TTC549 (cell line): ENCODE measurements around the gene GOLGA5.
"Not testable (repeated sequence)": the region's sequence is repeated elsewhere in the genome, so short reads cannot be mapped to it uniquely, and the experiment has no call there.

ENCODE experiments used
- FAIRE-seq: peaks from 2 replicates; lab custom pipeline; 2012; peaks lifted over from hg19 to GRCh38; lab: Jason Lieb, UNC

Gene GOLGA5, protein sequence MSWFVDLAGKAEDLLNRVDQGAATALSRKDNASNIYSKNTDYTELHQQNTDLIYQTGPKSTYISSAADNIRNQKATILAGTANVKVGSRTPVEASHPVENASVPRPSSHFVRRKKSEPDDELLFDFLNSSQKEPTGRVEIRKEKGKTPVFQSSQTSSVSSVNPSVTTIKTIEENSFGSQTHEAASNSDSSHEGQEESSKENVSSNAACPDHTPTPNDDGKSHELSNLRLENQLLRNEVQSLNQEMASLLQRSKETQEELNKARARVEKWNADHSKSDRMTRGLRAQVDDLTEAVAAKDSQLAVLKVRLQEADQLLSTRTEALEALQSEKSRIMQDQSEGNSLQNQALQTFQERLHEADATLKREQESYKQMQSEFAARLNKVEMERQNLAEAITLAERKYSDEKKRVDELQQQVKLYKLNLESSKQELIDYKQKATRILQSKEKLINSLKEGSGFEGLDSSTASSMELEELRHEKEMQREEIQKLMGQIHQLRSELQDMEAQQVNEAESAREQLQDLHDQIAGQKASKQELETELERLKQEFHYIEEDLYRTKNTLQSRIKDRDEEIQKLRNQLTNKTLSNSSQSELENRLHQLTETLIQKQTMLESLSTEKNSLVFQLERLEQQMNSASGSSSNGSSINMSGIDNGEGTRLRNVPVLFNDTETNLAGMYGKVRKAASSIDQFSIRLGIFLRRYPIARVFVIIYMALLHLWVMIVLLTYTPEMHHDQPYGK

DNA sequence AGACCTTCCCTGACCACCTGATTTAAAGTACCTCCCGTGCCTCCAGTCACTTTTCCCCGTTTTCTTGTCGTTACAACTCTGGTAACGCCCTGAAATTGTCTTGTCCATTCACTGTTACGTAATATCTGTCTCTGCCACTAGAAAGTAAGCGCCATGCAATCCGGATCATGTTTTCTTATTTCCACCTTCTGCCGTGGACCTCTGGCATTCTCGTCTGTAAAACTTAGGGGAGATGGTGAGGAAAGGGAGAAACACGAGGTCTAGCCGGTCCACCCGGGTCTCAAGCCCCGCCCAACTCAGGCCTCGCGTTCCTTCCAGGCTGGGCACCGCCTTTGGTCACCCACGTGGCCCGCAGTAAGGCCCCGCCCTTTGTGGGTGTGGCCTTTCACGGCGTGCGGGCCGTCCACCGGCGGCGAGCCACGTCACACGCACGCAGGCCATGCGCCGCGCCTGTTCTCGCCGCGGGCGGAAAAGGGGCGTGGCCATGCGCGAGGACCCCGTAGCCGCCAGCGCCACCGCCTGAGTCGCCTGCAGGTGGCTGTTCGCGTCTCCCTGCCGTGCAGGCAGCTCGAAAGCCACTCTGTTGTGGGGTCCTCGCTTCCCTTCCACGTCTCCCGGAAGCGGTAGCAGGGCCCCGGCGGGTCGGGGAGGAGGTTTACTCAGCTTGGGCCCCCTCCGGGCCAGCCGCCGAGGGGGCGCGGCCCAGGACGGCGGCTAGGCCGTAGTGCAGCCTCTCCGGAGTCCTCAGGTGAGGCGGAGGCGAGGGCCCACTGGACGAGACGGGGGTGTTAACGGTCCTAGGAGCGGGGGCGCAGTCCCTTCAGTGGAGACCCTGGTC lies at the start of gene GOLGA5:
GOLGA5 (plus strand) TSS at position 597 of the 838 bp plus-strand sequence. CDS start 3,133 bp downstream, outside the sequence.
- FAIRE-seq, result peak; percentile 64

DNA sequence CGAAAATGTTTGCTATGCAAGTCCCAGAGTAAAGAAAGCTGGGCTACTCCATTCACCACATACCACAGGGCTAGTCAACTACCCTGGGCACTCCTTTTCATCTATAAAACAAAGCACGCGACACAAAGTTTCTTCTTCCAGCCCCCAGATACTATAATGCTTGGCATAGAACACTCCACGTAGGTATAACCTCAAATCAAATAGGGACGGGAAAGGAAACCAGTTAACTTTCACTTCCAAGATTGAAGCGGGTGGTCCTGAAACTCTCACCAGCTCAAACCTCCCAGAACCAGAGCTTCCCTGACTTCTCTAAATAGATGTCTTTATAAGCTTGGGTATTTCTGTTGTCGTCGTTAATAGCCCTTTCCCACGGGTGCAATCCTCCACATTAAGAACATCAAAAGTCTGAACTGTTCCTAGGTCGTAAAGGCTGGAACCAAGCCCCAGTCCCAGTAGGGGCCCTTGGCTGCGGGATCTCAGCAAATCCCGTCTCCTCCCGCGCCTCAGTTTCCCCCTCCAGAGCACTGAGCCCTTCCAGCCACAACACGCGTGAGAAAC lies 46.3 kb upstream of the GOLGA5 start:
- FAIRE-seq, result no peak

- FAIRE-seq, result peak; percentile 48
These were observed 45.7 kb upstream of the GOLGA5 start, which contains the start of gene LGMN for GRCh38 chr14:92748259-92749016. LGMN (minus strand) TSS chr14:92748627; CDS start chr14:92732786, 15,841 bp downstream.

- not testable (repeated sequence) for FAIRE-seq
These were observed 43.8 kb upstream of the GOLGA5 start for GRCh38 chr14:92750222-92750728.

DNA sequence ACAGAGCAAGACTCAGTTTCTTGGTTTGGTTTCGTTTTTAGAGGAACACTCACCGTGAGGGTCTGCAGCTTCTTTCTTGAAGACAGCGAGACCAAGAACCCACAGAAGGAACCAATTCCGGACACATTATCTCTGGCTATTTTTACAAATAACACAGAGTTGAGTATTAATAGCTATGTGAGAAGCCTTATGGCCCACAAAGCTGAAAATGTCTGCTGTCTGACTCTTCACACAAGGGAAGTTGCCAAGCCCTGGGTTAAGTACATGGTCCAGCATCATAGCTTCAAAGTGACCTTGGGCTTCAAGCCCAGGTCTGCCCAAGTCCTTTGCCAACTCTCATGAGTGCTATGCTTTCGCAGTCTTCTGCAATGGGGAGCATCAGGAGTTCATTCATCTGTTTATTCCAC lies 43.1 kb upstream of the GOLGA5 start:
- FAIRE-seq, result no peak

GRCh38 chr14:92751819-92752218 lies 42.3 kb upstream of the GOLGA5 start:
- no peak for FAIRE-seq

GRCh38 chr14:92753250-92753649 lies 40.9 kb upstream of the GOLGA5 start:
- no peak for FAIRE-seq

- no peak for FAIRE-seq
These were observed 39.1 kb upstream of the GOLGA5 start for GRCh38 chr14:92754966-92755365.

GRCh38 chr14:92755495-92755894 lies 38.6 kb upstream of the GOLGA5 start:
- no peak for FAIRE-seq

GRCh38 chr14:92756446-92756845 lies 37.7 kb upstream of the GOLGA5 start:
- no peak for FAIRE-seq

DNA sequence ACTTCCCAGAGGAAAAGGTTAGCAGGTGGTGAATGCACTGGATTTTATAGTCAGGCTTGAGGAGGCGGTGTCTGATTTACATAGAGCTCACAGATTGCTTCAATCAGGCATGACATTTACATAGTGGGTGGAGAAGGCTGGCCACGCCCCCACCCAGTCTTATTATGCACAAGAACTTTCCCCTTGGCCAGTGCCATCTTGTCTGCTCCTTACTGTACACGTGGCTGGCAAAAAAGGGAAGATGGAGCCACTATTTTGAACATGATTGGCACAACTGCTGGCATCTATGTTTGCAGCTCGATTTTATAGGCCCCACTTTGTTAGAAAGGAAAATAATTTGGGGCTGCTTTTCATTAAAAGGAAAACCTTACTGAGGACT lies 34.8 kb upstream of the GOLGA5 start:
- no peak for FAIRE-seq

GRCh38 chr14:92759679-92760523 lies 34.2 kb upstream of the GOLGA5 start:
- FAIRE-seq, result no peak

DNA sequence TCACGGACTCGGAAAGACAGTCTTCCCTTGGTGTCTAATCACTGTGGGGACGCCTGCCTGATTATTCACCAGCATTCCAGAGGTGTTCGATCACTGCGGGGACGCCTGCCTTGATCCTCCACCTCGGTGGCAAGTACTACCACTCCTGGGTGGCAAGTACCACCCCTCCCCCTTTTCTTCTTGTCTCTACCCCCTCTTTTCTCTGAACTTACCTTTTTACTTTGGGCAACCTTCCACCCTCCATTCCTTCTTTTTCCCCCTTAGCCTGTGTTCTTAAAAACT lies 33.6 kb upstream of the GOLGA5 start:
- FAIRE-seq, result no peak

- not testable (repeated sequence) for FAIRE-seq
These were observed 30.2 kb upstream of the GOLGA5 start for GRCh38 chr14:92763666-92764631.

GRCh38 chr14:92768236-92768635 lies 25.9 kb upstream of the GOLGA5 start:
- not testable (repeated sequence) for FAIRE-seq

DNA sequence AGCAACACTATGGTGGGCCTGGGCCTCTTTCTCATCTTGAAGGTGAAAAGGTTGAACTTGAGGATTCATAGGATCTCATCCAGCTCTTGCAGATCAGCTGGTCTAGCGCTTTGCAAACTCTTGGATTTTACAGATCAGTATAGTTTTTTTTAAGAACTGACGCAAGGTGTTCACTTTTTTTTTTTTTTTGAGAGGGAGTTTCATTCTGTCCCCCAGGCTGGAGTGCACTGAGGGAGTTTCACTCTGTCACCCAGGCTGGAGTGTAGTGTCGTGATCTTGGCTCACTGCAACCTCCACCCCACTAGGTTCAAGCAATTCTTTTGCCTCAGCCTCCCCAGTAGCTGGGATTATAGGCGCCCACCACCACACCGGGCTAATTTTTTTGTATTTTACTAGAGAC lies 25.3 kb upstream of the GOLGA5 start:
- no peak for FAIRE-seq

DNA sequence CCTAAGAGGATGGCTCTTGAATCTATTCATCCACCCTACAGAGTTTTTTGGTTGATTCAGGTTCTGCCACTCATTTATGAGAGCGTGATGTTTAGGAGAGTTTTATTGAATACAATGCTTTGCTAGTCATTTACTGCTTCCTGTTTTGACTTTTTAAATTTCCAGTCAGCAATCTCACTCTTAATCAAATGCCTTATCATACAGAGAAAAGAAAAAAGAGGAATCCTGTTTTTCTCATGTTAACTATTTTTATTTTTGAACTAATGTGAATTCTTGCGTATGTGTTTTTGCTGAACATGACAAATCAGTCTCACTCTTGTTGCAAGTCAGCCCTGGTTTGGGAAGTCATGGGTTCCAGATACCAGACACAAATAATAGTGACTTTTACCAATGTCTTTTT lies 23.6 kb upstream of the GOLGA5 start:
- FAIRE-seq, result no peak

DNA sequence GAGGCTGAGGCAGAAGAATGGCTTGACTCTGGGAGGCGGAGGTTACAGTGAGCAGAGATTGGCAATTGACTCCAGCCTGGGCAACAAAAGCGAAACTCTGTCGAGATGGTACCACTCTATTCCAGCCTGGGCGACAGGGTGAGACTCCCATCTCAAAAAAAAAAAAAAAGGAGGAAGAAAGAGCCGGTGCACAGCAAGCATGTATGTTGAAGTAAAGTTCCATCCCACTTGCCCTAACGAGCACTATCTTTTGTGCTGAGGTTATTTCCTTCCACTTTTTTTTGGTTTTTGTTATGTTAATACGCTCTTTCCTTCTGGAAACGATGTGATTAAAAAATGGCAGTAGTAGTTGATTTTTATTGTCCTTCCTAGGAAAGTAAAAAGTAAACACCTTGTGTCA lies 19.5 kb upstream of the GOLGA5 start:
- no peak for FAIRE-seq

GRCh38 chr14:92775292-92775691 lies 18.8 kb upstream of the GOLGA5 start:
- not testable (repeated sequence) for FAIRE-seq
